Smooth muscle cell of bladder (primary cell): Measurements from ENCODE around the gene APMAP. TPM values are rescaled to one million over a fixed set of nuclear protein-coding genes. Genes with fewer than 3 reads are reported as not detected.

Experiments
- total RNA-seq: library from RNA; depleted of rRNA; stranded (reverse); fragments of >200 nt; gene quantifications from 2 replicates; pipeline ENCODE4 v1.2.3, GENCODE V29; 2014

The APMAP gene, protein sequence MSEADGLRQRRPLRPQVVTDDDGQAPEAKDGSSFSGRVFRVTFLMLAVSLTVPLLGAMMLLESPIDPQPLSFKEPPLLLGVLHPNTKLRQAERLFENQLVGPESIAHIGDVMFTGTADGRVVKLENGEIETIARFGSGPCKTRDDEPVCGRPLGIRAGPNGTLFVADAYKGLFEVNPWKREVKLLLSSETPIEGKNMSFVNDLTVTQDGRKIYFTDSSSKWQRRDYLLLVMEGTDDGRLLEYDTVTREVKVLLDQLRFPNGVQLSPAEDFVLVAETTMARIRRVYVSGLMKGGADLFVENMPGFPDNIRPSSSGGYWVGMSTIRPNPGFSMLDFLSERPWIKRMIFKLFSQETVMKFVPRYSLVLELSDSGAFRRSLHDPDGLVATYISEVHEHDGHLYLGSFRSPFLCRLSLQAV
- total RNA-seq = 125 and 141 TPM in 2 replicates

GRCh38 chr20:24992487-24993205, at the start of gene APMAP:
APMAP (minus strand) TSS chr20:24992751; CDS start chr20:24992688, 63 bp downstream.

GRCh38 chr20:24948939-24949679, 43.4 kb downstream of the APMAP start, which contains the start of gene CST7:
CST7 (plus strand) TSS chr20:24949269; CDS start chr20:24949506, 237 bp downstream.

Other genes with a start within 250 kb of the APMAP start
- not detected in 2 replicates for gene CST7, start 43.5 kb downstream of the APMAP start, total RNA-seq
- gene ACSS1, start 65.4 kb upstream of the APMAP start, total RNA-seq = 3.6 and 5.5 TPM in 2 replicates
- gene VSX1, start 89.4 kb upstream of the APMAP start, total RNA-seq = not detected in 2 replicates
- gene ENTPD6, start 203.0 kb upstream of the APMAP start, total RNA-seq = 44.5 and 64.3 TPM in 2 replicates